ENCODE results near the gene SCARF2.
"Not testable (repeated sequence)": the region's sequence is repeated elsewhere in the genome, so short reads cannot be mapped to it uniquely, and the experiment has no call there.

SCARF2 gene

GRCh38 chr22:20463324-20464095, 25.9 kb upstream of the SCARF2 start:
- in situ Hi-C loops (cut with HindIII; ENCODE audit: low sequenced_read_pairs), result no loop called here

- in situ Hi-C loops (cut with HindIII; ENCODE audit: low sequenced_read_pairs), result no loop called here
These were observed 22.2 kb upstream of the SCARF2 start for GRCh38 chr22:20459862-20460261.

GRCh38 chr22:20459152-20459542, 21.5 kb upstream of the SCARF2 start:
- in situ Hi-C loops (cut with HindIII; ENCODE audit: low sequenced_read_pairs), result no loop called here

- in situ Hi-C loops (cut with HindIII; ENCODE audit: low sequenced_read_pairs), result no loop called here
These were observed 21.0 kb upstream of the SCARF2 start for GRCh38 chr22:20458530-20459151.

GRCh38 chr22:20457506-20458240, 20.0 kb upstream of the SCARF2 start:
- in situ Hi-C loops (cut with HindIII; ENCODE audit: low sequenced_read_pairs), result no loop called here

- in situ Hi-C loops (cut with HindIII; ENCODE audit: low sequenced_read_pairs), result no loop called here
These were observed 19.1 kb upstream of the SCARF2 start for GRCh38 chr22:20456722-20457076.

- in situ Hi-C loops (cut with HindIII; ENCODE audit: low sequenced_read_pairs), result no loop called here
These were observed 18.6 kb upstream of the SCARF2 start for GRCh38 chr22:20456064-20456721.

GRCh38 chr22:20455709-20456063, 18.1 kb upstream of the SCARF2 start:
- in situ Hi-C loops (cut with HindIII; ENCODE audit: low sequenced_read_pairs), result no loop called here

- in situ Hi-C loops (cut with HindIII; ENCODE audit: low sequenced_read_pairs), result no loop called here
These were observed 15.6 kb upstream of the SCARF2 start for GRCh38 chr22:20453222-20453621.

- in situ Hi-C loops (cut with HindIII; ENCODE audit: low sequenced_read_pairs), result no loop called here
These were observed 14.3 kb upstream of the SCARF2 start for GRCh38 chr22:20451920-20452319.

- in situ Hi-C loops (cut with HindIII; ENCODE audit: low sequenced_read_pairs), result not testable (repeated sequence)
These were observed 13.6 kb upstream of the SCARF2 start for GRCh38 chr22:20451129-20451778.

- in situ Hi-C loops (cut with HindIII; ENCODE audit: low sequenced_read_pairs), result no loop called here
These were observed 12.9 kb upstream of the SCARF2 start for GRCh38 chr22:20450551-20450906.

GRCh38 chr22:20449819-20450550, 12.4 kb upstream of the SCARF2 start:
- in situ Hi-C loops (cut with HindIII; ENCODE audit: low sequenced_read_pairs), result no loop called here

GRCh38 chr22:20448630-20449029, 11.0 kb upstream of the SCARF2 start:
- in situ Hi-C loops (cut with HindIII; ENCODE audit: low sequenced_read_pairs), result no loop called here

GRCh38 chr22:20446383-20446970, 8.9 kb upstream of the SCARF2 start:
- in situ Hi-C loops (cut with HindIII; ENCODE audit: low sequenced_read_pairs), result no loop called here

- in situ Hi-C loops (cut with HindIII; ENCODE audit: low sequenced_read_pairs), result no loop called here
These were observed 6.7 kb upstream of the SCARF2 start for GRCh38 chr22:20444325-20444724.

- in situ Hi-C loops (cut with HindIII; ENCODE audit: low sequenced_read_pairs), result no loop called here
These were observed 5.1 kb upstream of the SCARF2 start for GRCh38 chr22:20442485-20443284.

- in situ Hi-C loops (cut with HindIII; ENCODE audit: low sequenced_read_pairs), result no loop called here
These were observed 4.2 kb upstream of the SCARF2 start for GRCh38 chr22:20441631-20442484.

Measured in DLD1 (cell line).